ENCODE measurements around the gene DYNC1I1.

GRCh38 chr7:95907337-95907736, 135.0 kb downstream of the DYNC1I1 start:
- TF ChIP-seq CTCF (IDR thresholded peaks at IDR 0.05) (no peak), SMC3 (IDR thresholded peaks at IDR 0.05; ENCODE audit: low read depth, low read length) (no peak), CHD2 (IDR thresholded peaks at IDR 0.05; ENCODE audit: low read length, partially characterized antibody) (no peak), RCOR1 (IDR thresholded peaks at IDR 0.05; ENCODE audit: low read length) (no peak), MXI1 (IDR thresholded peaks at IDR 0.05; ENCODE audit: low read depth, low read length) (no peak), USF2 (IDR thresholded peaks at IDR 0.05; ENCODE audit: borderline replicate concordance, low read depth, low read length) (no peak), EZH2phosphoT487 (IDR thresholded peaks at IDR 0.05; ENCODE audit: borderline replicate concordance, low read depth) (no peak), EP300 (IDR thresholded peaks at IDR 0.05; ENCODE audit: borderline replicate concordance in 1 of 2, low read depth in 1 of 2, low read length in 1 of 2) (no peak), POLR2AphosphoS5 (IDR thresholded peaks at IDR 0.05; ENCODE audit: low read depth, low read length) (no peak), MAX (IDR thresholded peaks at IDR 0.05; ENCODE audit: low read depth) (no peak), YY1 (IDR thresholded peaks at IDR 0.05; ENCODE audit: low read depth) (no peak), FOXM1 (IDR thresholded peaks at IDR 0.05; ENCODE audit: low read depth) (no peak), GABPA (IDR thresholded peaks at IDR 0.05; ENCODE audit: low read depth) (no peak)
